H1 (cell line): ENCODE results near the gene CDK7. TPM values are rescaled to one million over a fixed set of nuclear protein-coding genes. Genes with fewer than 3 reads are reported as not detected.
A peak's percentile ranks its signal among the peaks of the same experiment; 100 is the strongest.

Experiments
- CTCF ChIA-PET: fragments of 300-600 bp; sonication (Branson Sonifier 250); formaldehyde crosslinking; loops from one replicate; lab custom pipeline; 2021; ENCODE audit not compliant: partially characterized antibody; lab: Charles Lee
- POLR2A ChIA-PET: fragments of 300-600 bp; sonication (Branson Sonifier 250); formaldehyde crosslinking; loops from one replicate; lab custom pipeline; 2021; ENCODE audit warnings: inconsistent platforms; ENCODE audit not compliant: partially characterized antibody; lab: Charles Lee
- DNase-seq, 2 experiments: peaks; one replicate each; pipeline versions ENCODE4 v3.0.0 to v3.0.0-alpha.2; 2010 to 2022; ENCODE audit warnings: low spot score in 2 of 2, low read depth in 1 of 2, mixed read lengths in 1 of 2
- FAIRE-seq: peaks from 2 replicates; lab custom pipeline; 2011; peaks lifted over from hg19 to GRCh38; lab: Jason Lieb, UNC
- H2AFZ ChIP-seq: 2 replicates; pipeline ENCODE4 v1.8.1; 2012; ENCODE audit warnings: low read length, inconsistent platforms
- H2AK5ac ChIP-seq: 2 replicates; pipeline ENCODE4 v1.6.1; 2013; ENCODE audit warnings: low read depth, low read length
- H2BK120ac ChIP-seq: replicated peaks from 2 replicates; pipeline ENCODE3; 2013; ENCODE audit warnings: low read depth, low read length, inconsistent platforms
- H2BK12ac ChIP-seq: 2 replicates; pipeline ENCODE4 v1.6.1; 2013; ENCODE audit warnings: low read depth, low read length
- H2BK15ac ChIP-seq: 2 replicates; pipeline ENCODE4 v1.6.1; 2013; ENCODE audit warnings: low read length
- H2BK20ac ChIP-seq: 2 replicates; pipeline ENCODE4 v1.6.1; 2013; ENCODE audit warnings: low read length
- H2BK5ac ChIP-seq: 2 replicates; pipeline ENCODE4 v1.6.1; 2013; ENCODE audit warnings: low read depth, low read length
- H3K14ac ChIP-seq: 2 replicates; pipeline ENCODE4 v1.6.1; 2013; ENCODE audit warnings: inconsistent platforms; ENCODE audit not compliant: insufficient read length
- H3K18ac ChIP-seq: 2 replicates; pipeline ENCODE4 v1.6.1; 2013; ENCODE audit warnings: low read length; ENCODE audit errors: extremely low read depth
- H3K23ac ChIP-seq: 2 replicates; pipeline ENCODE4 v1.6.1; 2013; ENCODE audit warnings: inconsistent platforms; ENCODE audit not compliant: insufficient read length
- H3K23me2 ChIP-seq: 2 replicates; pipeline ENCODE4 v1.6.1; 2013; ENCODE audit warnings: low read depth, low read length
- H3K27ac ChIP-seq: 2 replicates; pipeline ENCODE4 v1.6.1; 2011; ENCODE audit warnings: low read depth, low read length, inconsistent platforms
- H3K27me3 ChIP-seq, 4 experiments: replicated peaks in 1 of 4; 1 replicate in 1 of 4; 2 replicates in 3 of 4; pipeline versions ENCODE4 v1.6.1 to v1.8.1; 2011 to 2013; ENCODE audit warnings: low read length in 3 of 4, mild to moderate bottlenecking in 3 of 4, inconsistent platforms in 2 of 4, mixed read lengths in 2 of 4, moderate library complexity in 1 of 4; ENCODE audit not compliant: control insufficient read depth in 3 of 4, insufficient read depth in 3 of 4; ENCODE audit errors: extremely low read depth in 1 of 4
- H3K36me3 ChIP-seq, 4 experiments: 2 replicates each; pipeline versions ENCODE4 v1.6.1 to v1.8.1; 2011 to 2013; ENCODE audit warnings: mild to moderate bottlenecking in 4 of 4, low read length in 3 of 4, moderate library complexity in 2 of 4, control low read depth in 1 of 4, inconsistent platforms in 1 of 4; ENCODE audit not compliant: insufficient read depth in 4 of 4, control insufficient read depth in 2 of 4
- H3K4ac ChIP-seq: replicated peaks from 2 replicates; pipeline ENCODE3; 2013; ENCODE audit warnings: low read length, low read depth, mixed read lengths, inconsistent platforms; ENCODE audit not compliant: insufficient read length
- H3K4me1 ChIP-seq, 4 experiments: replicated peaks in 1 of 4; 1 replicate in 1 of 4; 2 replicates in 3 of 4; pipeline versions ENCODE4 v1.6.1 to v1.8.1; 2011 to 2013; ENCODE audit warnings: low read length in 3 of 4, inconsistent platforms in 2 of 4, mixed read lengths in 1 of 4; ENCODE audit not compliant: insufficient read depth in 4 of 4, control insufficient read depth in 3 of 4
- H3K4me2 ChIP-seq, 2 experiments: 2 replicates each; pipeline versions ENCODE4 v1.6.1 to v1.8.1; 2011 to 2013; ENCODE audit warnings: low read depth in 2 of 2, low read length in 2 of 2, control low read depth in 1 of 2, inconsistent platforms in 1 of 2, mild to moderate bottlenecking in 1 of 2; ENCODE audit not compliant: insufficient read depth in 1 of 2
- H3K4me3 ChIP-seq, 4 experiments: fragments of 200-600, 300-600 bp in 1 of 4; sonication (generic), shearing (Covaris generic), sonication (Bioruptor Twin) in 1 of 4; 2 replicates each; pipeline versions ENCODE4 v1.5.1 to v1.8.1; 2011 to 2016; ENCODE audit warnings: low read length in 4 of 4, low read depth in 3 of 4, control low read depth in 2 of 4, inconsistent platforms in 2 of 4, mild to moderate bottlenecking in 2 of 4, mixed read lengths in 1 of 4, moderate library complexity in 1 of 4; ENCODE audit not compliant: insufficient read depth in 2 of 4; ENCODE audit errors: extremely low read depth in 1 of 4
- H3K56ac ChIP-seq: replicated peaks from 2 replicates; pipeline ENCODE3; 2013; ENCODE audit warnings: low read depth, mild to moderate bottlenecking, mixed read lengths, low read length, inconsistent platforms; ENCODE audit not compliant: insufficient read length
- H3K79me1 ChIP-seq: 2 replicates; pipeline ENCODE4 v1.6.1; 2013; ENCODE audit warnings: low read depth, low read length, control low read depth
- H3K79me2 ChIP-seq, 2 experiments: 2 replicates each; pipeline versions ENCODE4 v1.6.1 to v1.8.1; 2012 to 2013; ENCODE audit warnings: low read length in 2 of 2, mild to moderate bottlenecking in 2 of 2, inconsistent platforms in 1 of 2; ENCODE audit not compliant: insufficient read depth in 2 of 2, control insufficient read depth in 1 of 2
- H3K9ac ChIP-seq, 4 experiments: replicated peaks in 1 of 4; 1 replicate in 1 of 4; 2 replicates in 3 of 4; pipeline versions ENCODE4 v1.6.1 to v1.8.1; 2011 to 2013; ENCODE audit warnings: low read depth in 3 of 4, low read length in 3 of 4, control low read depth in 2 of 4, mild to moderate bottlenecking in 2 of 4, moderate library complexity in 2 of 4, inconsistent platforms in 1 of 4; ENCODE audit errors: extremely low read depth in 1 of 4
- H3K9me3 ChIP-seq, 2 experiments: 2 replicates each; pipeline versions ENCODE4 v1.6.1 to v1.8.1; 2012 to 2013; ENCODE audit warnings: mild to moderate bottlenecking in 2 of 2, moderate library complexity in 2 of 2, control low read depth in 1 of 2, inconsistent platforms in 1 of 2, low read depth in 1 of 2, low read length in 1 of 2, mixed read lengths in 1 of 2; ENCODE audit not compliant: insufficient read depth in 2 of 2
- H4K20me1 ChIP-seq, 2 experiments: replicated peaks in 1 of 2; 2 replicates each; pipeline versions ENCODE3 to v1.8.1; 2011 to 2013; ENCODE audit warnings: inconsistent platforms in 2 of 2, low read length in 2 of 2, mild to moderate bottlenecking in 1 of 2; ENCODE audit not compliant: insufficient read depth in 2 of 2, control insufficient read depth in 1 of 2
- H4K5ac ChIP-seq: 2 replicates; pipeline ENCODE4 v1.6.1; 2013; ENCODE audit warnings: low read length, low read depth, mixed read lengths, inconsistent platforms; ENCODE audit not compliant: insufficient read length
- H4K8ac ChIP-seq: 2 replicates; pipeline ENCODE4 v1.8.0; 2013; ENCODE audit warnings: mild to moderate bottlenecking, moderate library complexity, low read length, inconsistent platforms; ENCODE audit not compliant: insufficient read depth; ENCODE audit errors: extremely low read depth
- H4K91ac ChIP-seq: replicated peaks from 2 replicates; pipeline ENCODE3; 2013; ENCODE audit warnings: low read length, mixed read lengths, inconsistent platforms; ENCODE audit not compliant: insufficient read length
- E2F6 ChIP-seq: IDR thresholded peaks from 2 replicates; pipeline ENCODE4 v1.6.1; 2012; ENCODE audit warnings: inconsistent platforms
- GTF2F1 ChIP-seq: IDR thresholded peaks from 2 replicates; pipeline ENCODE4 v1.6.1; 2012; ENCODE audit warnings: low read depth, low read length, improper control_type of control experiment, borderline replicate concordance
- HDAC6 ChIP-seq: IDR thresholded peaks from one replicate; pipeline ENCODE4 v1.7.1; 2012; ENCODE audit warnings: low read depth, mild to moderate bottlenecking, inconsistent platforms, low read length, moderate library complexity
- JUN ChIP-seq: IDR thresholded peaks from 2 replicates; pipeline ENCODE4 v1.6.1; 2011; ENCODE audit warnings: low read depth, mild to moderate bottlenecking, improper control_type of control experiment, low read length
- PHF8 ChIP-seq: fragments of 200-600 bp; sonication (generic); conservative IDR thresholded peaks from 2 replicates; pipeline ENCODE4 v1.7.1; 2012; ENCODE audit warnings: low read depth, mild to moderate bottlenecking, inconsistent platforms, low read length, moderate library complexity
- RAD21 ChIP-seq, 2 experiments: IDR thresholded peaks in 1 of 2; conservative IDR thresholded peaks in 1 of 2; 2 replicates each; pipeline ENCODE4 v1.6.1; 2011; ENCODE audit warnings: low read depth in 2 of 2, low read length in 2 of 2, improper control_type of control experiment in 1 of 2, inconsistent platforms in 1 of 2, mild to moderate bottlenecking in 1 of 2, moderate library complexity in 1 of 2
- SAP30 ChIP-seq: fragments of 300-600 bp; sonication (generic); IDR thresholded peaks from 2 replicates; pipeline ENCODE4 v1.7.1; 2012; ENCODE audit warnings: low read length, moderate library complexity, mild to moderate bottlenecking, inconsistent platforms; ENCODE audit not compliant: insufficient read depth, insufficient replicate concordance
- SIN3A ChIP-seq, 2 experiments: IDR thresholded peaks in 1 of 2; conservative IDR thresholded peaks in 1 of 2; 2 replicates each; pipeline ENCODE4 v1.6.1; 2011 to 2012; ENCODE audit warnings: low read length in 2 of 2, improper control_type of control experiment in 1 of 2, low read depth in 1 of 2, mild to moderate bottlenecking in 1 of 2
- SIRT6 ChIP-seq: IDR thresholded peaks from one replicate; pipeline ENCODE4 v1.7.1; 2012; ENCODE audit warnings: low read length, inconsistent platforms
- ZNF274 ChIP-seq: IDR thresholded peaks from 2 replicates; pipeline ENCODE4 v1.7.0; 2012; ENCODE audit warnings: low read length, borderline replicate concordance; ENCODE audit errors: extremely low read depth
- WGBS, 2 experiments: shearing (Covaris generic) in 1 of 2; methylation state at CpG; one replicate each; pipeline versions ENCODE4 v1.1.6 to v1.1.7; 2013 to 2015; ENCODE audit warnings: low lambda C conversion rate in 2 of 2, mixed read lengths in 2 of 2, inconsistent platforms in 1 of 2, low coverage in 1 of 2, missing lambda C conversion rate in 1 of 2; ENCODE audit not compliant: insufficient replicate concordance in 2 of 2, insufficient coverage in 1 of 2, insufficient read length in 1 of 2; ENCODE audit errors: extremely low coverage in 1 of 2, missing lambda C conversion rate in 1 of 2; 5-methylcytosine and 5-hydroxymethylcytosine counted together
- polyA plus RNA-seq, 7 experiments: library from polyadenylated mRNA; depleted of rRNA in 3 of 7; stranded (reverse) in 5 of 7; unstranded in 2 of 7; fragments of >200 nt in 5 of 7; fragments of 200-250 nt in 2 of 7; gene quantifications; 1 replicate in 5 of 7; 2 replicates in 1 of 7; 4 replicates in 1 of 7; pipeline versions ENCODE4 v1.2.1 to v1.2.3, GENCODE V29; 2011 to 2013; ENCODE audit warnings: missing spikeins in 2 of 7, mixed read lengths in 2 of 7
- total RNA-seq: library from RNA; stranded (reverse); fragmentation: NEBNext Ultra II Directional; extraction: Animal tissue kit (Norgen Biotek cat#: 25700); gene quantifications from 2 replicates; pipeline ENCODE4 v1.2.1, GENCODE V29; 2021

The CDK7 gene
- total and polyA plus RNA-seq, 2 of the 8 experiments (the other 6 are each of a cell fraction or from before 2014, with no cell fraction given): 39.9 to 63.4 TPM

DNA sequence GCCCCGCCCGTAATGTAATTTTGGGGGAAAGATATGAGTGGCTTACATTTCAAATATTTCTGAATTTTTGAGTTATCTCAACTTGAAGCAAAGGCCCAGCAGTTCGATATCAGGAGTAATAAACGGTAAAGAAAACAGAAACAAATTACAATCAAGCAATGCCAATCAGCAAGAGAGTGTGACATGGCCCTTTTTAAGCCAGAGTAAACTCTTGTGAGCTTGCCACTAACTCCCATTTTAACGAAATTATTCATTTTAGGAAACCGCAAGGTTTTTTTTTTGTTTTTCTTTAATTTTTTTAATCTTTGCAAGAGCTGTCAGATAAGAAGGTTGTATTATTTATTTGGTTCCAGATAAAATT, 17.6 kb upstream of the CDK7 start:
- Histone ChIP-seq H4K8ac (no peak overlapping the region), H3K14ac (no peak overlapping the region), H3K4me2 (peak overlapping the region; percentile 70 to 71; a peak in 3 of 4 replicates), H2BK12ac (no peak overlapping the region), H2BK5ac (no peak overlapping the region), H3K27me3 (no peaks in the 10 kb centered on the region), H3K23ac (no peak overlapping the region), H3K4me3 (peak overlapping the region; percentile 89 to 99 (median 96); a peak in 6 of 8 replicates), H4K91ac (no peak overlapping the region), H2BK20ac (no peak overlapping the region), H3K4ac (no peak overlapping the region), H3K36me3 (peaks cover 0 to 7% (median 0%) of the 10 kb centered on the region in 4 experiments; a peak in 2 of 8 replicates), H3K23me2 (peaks cover 6% of the 10 kb centered on the region; the same call in 1 of the 2 replicates), H2AK5ac (no peak overlapping the region), H2BK120ac (no peak overlapping the region), H3K79me2 (peaks cover 0 to 21% of the 10 kb centered on the region in 2 experiments; a peak in 3 of 4 replicates), H2BK15ac (no peak overlapping the region), H3K9me3 (peaks cover 0 to 6% of the 10 kb centered on the region in 2 experiments; a peak in 2 of 4 replicates), H2AFZ (no peak overlapping the region), H3K9ac (no peak overlapping the region; a peak in 1 of 7 replicates), H4K20me1 (no peaks in the 10 kb centered on the region), H4K5ac (no peak overlapping the region), H3K27ac (no peak overlapping the region), H3K4me1 (no peaks in the 10 kb centered on the region), H3K56ac (no peak overlapping the region), H3K79me1 (no peaks in the 10 kb centered on the region)
- no peak for FAIRE-seq
- 75% methylated on average over 6 of the region's 6 CpGs; no CpG with 5 or more reads in 1 of the 2 experiments for WGBS, 2 experiments
- ChIA-PET POLR2A (interaction anchor here (0.8 to 1.9 kb wide), 8 partner anchors 10 to 33 kb away, joined by 3 to 7 read pairs (median 6); partner anchors contain the start of gene CDK7), CTCF (interaction anchor here (0.6 kb wide), 1 partner anchor 70 kb away, joined by 3 read pairs; no protein-coding TSS in a partner anchor)
- no peak for DNase-seq
- TF ChIP-seq ZNF274 (no peak), SIRT6 (no peak), GTF2F1 (no peak), RAD21 (IDR thresholded peaks at IDR 0.05 in 1 of 2, conservative IDR thresholded peaks at IDR 0.05 in 1 of 2; ENCODE audit: low read depth in 2 of 2, low read length in 2 of 2) (no peak), E2F6 (no peak), HDAC6 (no peak), PHF8 (no peak), JUN (no peak), SIN3A (conservative IDR thresholded peaks at IDR 0.05 in 1 of 2, IDR thresholded peaks at IDR 0.05 in 1 of 2; ENCODE audit: low read depth in 1 of 2, low read length in 2 of 2) (no peak), SAP30 (no peak)
- TF ChIP-seq, all 59 proteins: peak for 0
- H3K18ac ChIP-seq: no peak overlapping the region
